ENCODE measurements around the gene FREM1.

FREM1 gene

DNA sequence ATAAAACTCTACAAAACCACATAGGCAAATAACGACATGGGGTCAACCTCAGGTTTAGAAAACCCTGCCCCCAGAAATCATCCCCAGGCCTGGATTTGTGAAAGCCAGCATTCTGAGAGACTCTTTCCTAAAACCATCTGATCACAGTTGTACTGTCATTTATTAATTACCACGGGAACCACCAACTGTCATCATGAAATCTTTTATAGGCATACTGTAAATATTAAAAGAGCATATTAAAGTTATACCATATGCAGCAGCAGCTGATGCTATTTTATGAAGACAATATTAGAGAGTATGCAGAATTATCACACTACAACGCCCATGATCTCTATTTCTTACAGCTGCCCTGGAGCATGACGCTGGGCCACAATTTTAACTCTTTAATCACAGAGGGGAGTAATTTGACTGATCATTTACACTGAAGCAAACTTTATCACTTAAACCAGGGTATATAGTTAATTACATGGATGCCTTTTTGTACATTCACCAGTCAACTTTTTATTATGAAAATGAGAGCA, 208.0 kb downstream of the FREM1 start:
- no peak for DNase-seq (ENCODE audit: low read depth in 2 of 2)

DNA sequence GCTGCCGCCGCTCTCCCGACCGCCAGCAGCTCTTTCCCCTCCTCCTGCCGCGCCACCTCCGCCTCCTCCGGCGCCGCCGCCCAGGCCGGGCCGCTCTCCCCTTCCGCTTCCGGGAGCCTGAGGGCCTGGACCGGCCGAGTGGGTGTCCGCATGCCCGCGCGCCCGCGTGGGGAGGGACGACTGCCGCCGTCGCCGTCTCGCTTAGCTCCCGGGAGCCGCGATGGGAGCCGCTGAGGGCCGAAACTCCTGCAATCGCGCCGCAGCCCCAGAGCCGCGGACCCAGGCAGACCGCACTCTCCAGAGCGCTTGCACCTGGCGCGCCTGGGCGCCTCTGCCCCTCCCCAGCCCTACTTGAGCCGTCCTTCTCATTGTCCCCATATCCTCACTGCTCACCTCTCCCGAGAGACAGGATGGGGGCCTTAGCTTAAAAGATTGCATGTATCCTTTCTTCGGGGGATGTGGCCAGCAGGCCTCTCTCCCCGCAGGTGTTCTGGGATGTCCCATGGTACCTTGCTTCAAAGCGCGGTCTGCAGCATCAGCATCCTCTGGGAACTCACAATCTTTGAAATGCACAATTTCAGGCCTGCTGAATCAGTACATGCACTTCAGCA, 216.9 kb downstream of the FREM1 start, which contains the start of gene ZDHHC21:
Gene ZDHHC21, minus strand, starts transcription at position 182 of the 611 bp plus-strand sequence. CDS start 19,092 bp downstream, outside the sequence.
- peak; percentile 12 to 16 for DNase-seq (ENCODE audit: low read depth in 2 of 2)

DNA sequence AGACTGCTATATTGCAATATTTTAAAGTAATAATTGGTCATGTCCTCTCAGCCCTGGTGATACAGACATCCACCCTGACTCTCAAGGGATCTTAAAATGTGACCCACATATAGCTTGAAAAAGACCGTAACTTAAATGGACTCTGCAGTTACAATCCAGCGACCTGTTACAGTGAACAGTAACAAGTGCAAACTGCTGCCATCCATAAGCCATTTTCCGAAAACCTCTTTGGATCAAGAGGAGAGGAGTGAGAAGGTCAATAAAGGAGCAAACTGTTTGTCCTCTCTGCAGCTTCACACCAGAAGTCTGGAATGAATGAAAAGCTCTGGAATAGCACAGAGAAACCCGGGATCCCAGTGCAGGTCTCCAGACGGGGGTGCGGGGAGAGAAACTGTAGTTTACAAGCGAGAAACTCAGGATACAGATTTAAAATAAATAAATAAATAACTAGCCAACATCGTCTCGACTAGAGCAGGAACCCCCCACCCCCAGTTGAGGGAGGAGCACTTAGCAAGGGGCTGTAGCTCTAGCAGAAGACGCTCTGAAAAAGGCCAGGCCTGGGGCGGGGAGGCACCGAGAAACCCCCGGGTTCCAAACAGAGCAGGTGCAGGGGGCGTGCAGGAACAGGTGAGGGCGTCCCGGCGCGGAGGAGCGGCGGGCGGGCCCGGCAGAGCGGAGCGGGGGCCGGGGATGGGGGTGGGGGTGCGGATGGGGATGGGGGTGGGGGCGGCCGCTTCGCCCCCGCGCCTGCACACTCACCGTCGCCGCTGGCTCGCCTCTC, 217.6 kb downstream of the FREM1 start:
- no peak for DNase-seq (ENCODE audit: low read depth in 2 of 2)

DNA sequence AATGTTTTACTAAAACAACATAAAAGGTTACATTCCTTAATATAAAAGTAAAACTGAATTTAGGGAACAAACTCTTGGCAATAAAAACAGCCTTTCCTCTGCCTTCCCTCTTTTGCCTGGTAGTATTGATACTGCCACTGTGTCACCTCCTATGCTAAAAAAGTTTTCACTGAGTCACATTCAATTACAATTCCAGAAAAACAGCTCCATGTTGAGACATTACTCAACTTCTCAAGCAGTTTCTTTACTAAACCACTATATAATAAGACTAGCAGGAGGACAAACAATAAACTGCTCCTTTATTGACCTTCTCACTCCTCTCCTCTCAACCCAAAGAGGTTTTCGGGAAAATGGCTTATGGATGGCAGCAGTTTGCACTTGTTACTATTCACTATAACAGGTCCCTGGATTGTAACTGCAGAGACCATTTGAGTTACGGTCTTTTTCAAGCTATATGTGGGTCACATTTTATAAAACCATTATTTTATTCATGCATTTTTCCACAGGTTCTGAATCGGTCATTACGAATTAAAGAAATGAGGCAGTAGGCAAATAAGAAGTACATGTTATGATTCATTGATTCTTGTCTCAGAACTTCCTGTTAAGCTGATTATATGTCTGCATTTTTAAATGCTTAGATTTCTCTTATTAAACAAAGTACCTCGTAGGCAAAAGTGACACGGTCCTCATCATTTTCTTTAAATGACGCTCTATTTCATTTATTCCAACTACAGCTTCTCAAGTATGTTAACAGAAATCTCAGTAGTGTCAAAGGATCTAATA, 219.1 kb downstream of the FREM1 start:
- DNase-seq (ENCODE audit: low read depth in 2 of 2), result no peak

DNA sequence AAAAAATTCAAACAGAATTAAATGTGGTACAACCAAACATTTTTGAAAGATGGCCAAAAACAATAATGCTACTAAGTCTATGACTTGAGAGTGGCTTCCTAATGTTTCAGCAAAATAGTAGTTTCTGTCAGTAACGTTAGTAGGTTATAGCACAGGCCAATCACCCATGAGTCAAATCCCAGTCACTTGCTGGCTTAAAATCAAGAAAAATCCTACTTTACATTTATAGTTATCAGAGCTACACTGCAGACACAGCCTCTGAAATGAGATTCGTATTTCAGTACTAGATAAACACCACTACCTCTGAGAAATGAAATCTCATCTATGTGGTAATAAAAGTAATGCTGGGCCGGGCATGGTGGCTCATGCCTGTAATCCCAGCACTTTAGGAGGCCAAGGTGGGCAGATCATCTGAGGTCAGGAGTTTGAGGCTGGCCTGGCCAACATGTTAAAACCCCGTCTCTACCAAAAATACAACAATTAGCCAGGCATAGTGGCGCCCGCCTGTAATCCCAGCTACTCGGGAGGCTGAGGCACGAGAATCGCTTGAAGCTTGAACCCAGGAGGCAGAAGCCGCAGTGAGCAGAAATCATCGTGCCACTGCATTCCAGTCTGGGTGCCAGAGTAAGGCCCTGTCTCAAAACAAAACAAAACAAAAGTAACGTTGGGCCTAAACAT, 223.0 kb downstream of the FREM1 start:
- no peak for DNase-seq (ENCODE audit: low read depth in 2 of 2)

DNA sequence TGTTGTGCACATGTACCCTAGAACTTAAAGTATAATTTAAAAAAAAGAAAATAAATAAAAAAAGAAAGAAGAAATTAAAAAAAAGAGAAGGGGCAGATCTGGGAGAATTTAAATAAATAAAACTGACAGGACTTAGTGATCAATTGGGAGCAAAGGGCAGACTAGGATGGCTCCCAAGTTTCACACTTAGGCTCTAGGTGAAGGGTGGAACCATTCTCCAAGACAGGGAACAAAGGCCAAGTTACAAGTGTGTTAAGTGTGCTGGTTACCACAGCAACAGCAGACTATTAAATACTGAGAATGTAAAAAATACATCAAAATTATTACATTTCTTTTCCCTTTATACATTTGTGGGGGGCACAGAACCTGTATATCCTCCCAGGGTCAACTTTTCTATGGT, 224.1 kb downstream of the FREM1 start:
- no peak for DNase-seq (ENCODE audit: low read depth in 2 of 2)
